Activated naive CD4-positive, alpha-beta T cell treated with anti-CD3 and anti-CD28 coated beads, Interleukin-2, amount 50 U/mL, for 24 hours (primary cell): ENCODE results near the gene AP2S1.
"Not testable (repeated sequence)": the region's sequence is repeated elsewhere in the genome, so short reads cannot be mapped to it uniquely, and the experiment has no call there.

ENCODE experiments used
- H3K27ac Mint-ChIP-seq: one replicate; pipeline ENCODE4 v1.8.0; 2021; ENCODE audit warnings: mild to moderate bottlenecking, mixed read lengths
- H3K27me3 Mint-ChIP-seq: one replicate; pipeline ENCODE4 v1.8.0; 2021; ENCODE audit warnings: mixed read lengths
- H3K36me3 Mint-ChIP-seq: one replicate; pipeline ENCODE4 v1.8.0; 2021; ENCODE audit warnings: mixed read lengths
- H3K4me1 Mint-ChIP-seq: one replicate; pipeline ENCODE4 v1.8.0; 2021; ENCODE audit warnings: mixed read lengths
- H3K4me3 Mint-ChIP-seq: one replicate; pipeline ENCODE4 v1.8.0; 2021; ENCODE audit warnings: mild to moderate bottlenecking, mixed read lengths
- H3K9me3 Mint-ChIP-seq: one replicate; pipeline ENCODE4 v1.8.0; 2021; ENCODE audit warnings: mixed read lengths

Gene AP2S1

GRCh38 chr19:46850228-46851203, at the start of gene AP2S1:
Gene AP2S1 (minus strand): TSS chr19:46850846. CDS start chr19:46850766, 80 bp downstream.
- Mint-ChIP-seq H3K4me3 (peak within 1 kb of the TSS; percentile 94), H3K36me3 (peaks cover 6% of the 10 kb centered on the region), H3K9me3 (no peaks in the 10 kb centered on the region), H3K27ac (peak within 1 kb of the TSS; percentile 93), H3K27me3 (no peaks in the 10 kb centered on the region), H3K4me1 (peaks cover 24% of the 10 kb centered on the region)

GRCh38 chr19:46900341-46900740, 49.7 kb upstream of the AP2S1 start:
- peaks cover 46% of the 10 kb centered on the region for H3K4me1 Mint-ChIP-seq
- H3K36me3 Mint-ChIP-seq = peaks cover 1% of the 10 kb centered on the region
- H3K27ac Mint-ChIP-seq = no peak overlapping the region
- no peaks in the 10 kb centered on the region for H3K9me3 Mint-ChIP-seq
- no peaks in the 10 kb centered on the region for H3K27me3 Mint-ChIP-seq
- no peak overlapping the region for H3K4me3 Mint-ChIP-seq

GRCh38 chr19:46898731-46899130, 48.1 kb upstream of the AP2S1 start:
- Mint-ChIP-seq H3K9me3 (no peaks in the 10 kb centered on the region), H3K27ac (no peak overlapping the region), H3K4me1 (peaks cover 47% of the 10 kb centered on the region), H3K36me3 (peaks cover 5% of the 10 kb centered on the region), H3K4me3 (no peak overlapping the region), H3K27me3 (no peaks in the 10 kb centered on the region)

GRCh38 chr19:46896076-46896794, 45.6 kb upstream of the AP2S1 start:
- peaks cover 5% of the 10 kb centered on the region for H3K36me3 Mint-ChIP-seq

GRCh38 chr19:46892252-46893179, 41.9 kb upstream of the AP2S1 start:
- no peak overlapping the region for H3K27ac Mint-ChIP-seq

More at GRCh38 chr19:46896076-46896794, 45.6 kb upstream of the AP2S1 start:
- Mint-ChIP-seq H3K9me3 (no peaks in the 10 kb centered on the region), H3K4me1 (peaks cover 42% of the 10 kb centered on the region), H3K4me3 (no peak overlapping the region), H3K27me3 (no peaks in the 10 kb centered on the region), H3K27ac (no peak overlapping the region)

GRCh38 chr19:46890423-46891170, 40.0 kb upstream of the AP2S1 start:
- H3K36me3 Mint-ChIP-seq = peaks cover 5% of the 10 kb centered on the region
- H3K4me1 Mint-ChIP-seq = peaks cover 49% of the 10 kb centered on the region
- H3K27ac Mint-ChIP-seq = no peak overlapping the region
- H3K27me3 Mint-ChIP-seq = no peaks in the 10 kb centered on the region
- H3K4me3 Mint-ChIP-seq = no peak overlapping the region
- H3K9me3 Mint-ChIP-seq = no peaks in the 10 kb centered on the region

More at GRCh38 chr19:46892252-46893179, 41.9 kb upstream of the AP2S1 start:
- no peak overlapping the region for H3K4me3 Mint-ChIP-seq
- peaks cover 4% of the 10 kb centered on the region for H3K36me3 Mint-ChIP-seq
- H3K27me3 Mint-ChIP-seq = no peaks in the 10 kb centered on the region
- no peaks in the 10 kb centered on the region for H3K9me3 Mint-ChIP-seq
- peaks cover 42% of the 10 kb centered on the region for H3K4me1 Mint-ChIP-seq

GRCh38 chr19:46887240-46887782, 36.7 kb upstream of the AP2S1 start:
- Mint-ChIP-seq H3K36me3 (peaks cover 1% of the 10 kb centered on the region), H3K4me3 (no peak overlapping the region), H3K4me1 (peaks cover 34% of the 10 kb centered on the region), H3K27me3 (no peaks in the 10 kb centered on the region), H3K27ac (no peak overlapping the region), H3K9me3 (no peaks in the 10 kb centered on the region)

- peaks cover 1% of the 10 kb centered on the region for H3K36me3 Mint-ChIP-seq
- H3K4me3 Mint-ChIP-seq = no peak overlapping the region
- H3K27ac Mint-ChIP-seq = no peak overlapping the region
- no peaks in the 10 kb centered on the region for H3K9me3 Mint-ChIP-seq
- H3K4me1 Mint-ChIP-seq = peaks cover 32% of the 10 kb centered on the region
- no peaks in the 10 kb centered on the region for H3K27me3 Mint-ChIP-seq
Observed at GRCh38 chr19:46886546-46887239, 36.0 kb upstream of the AP2S1 start.

GRCh38 chr19:46885411-46885810, 34.8 kb upstream of the AP2S1 start:
- peaks cover 22% of the 10 kb centered on the region for H3K4me1 Mint-ChIP-seq
- no peaks in the 10 kb centered on the region for H3K9me3 Mint-ChIP-seq
- peaks cover 1% of the 10 kb centered on the region for H3K36me3 Mint-ChIP-seq
- no peaks in the 10 kb centered on the region for H3K27me3 Mint-ChIP-seq
- no peak overlapping the region for H3K4me3 Mint-ChIP-seq
- no peak overlapping the region for H3K27ac Mint-ChIP-seq

GRCh38 chr19:46882751-46883150, 32.1 kb upstream of the AP2S1 start:
- peaks cover 17% of the 10 kb centered on the region for H3K4me1 Mint-ChIP-seq
- H3K4me3 Mint-ChIP-seq, H3K36me3 Mint-ChIP-seq, H3K27me3 Mint-ChIP-seq, H3K27ac Mint-ChIP-seq, H3K9me3 Mint-ChIP-seq: not testable (repeated sequence)

GRCh38 chr19:46882034-46882433, 31.4 kb upstream of the AP2S1 start:
- Mint-ChIP-seq H3K36me3 (no peaks in the 10 kb centered on the region), H3K9me3 (no peaks in the 10 kb centered on the region), H3K27me3 (no peaks in the 10 kb centered on the region), H3K4me3 (no peak overlapping the region), H3K4me1 (peaks cover 12% of the 10 kb centered on the region), H3K27ac (no peak overlapping the region)

- no peaks in the 10 kb centered on the region for H3K27me3 Mint-ChIP-seq
- H3K9me3 Mint-ChIP-seq = no peaks in the 10 kb centered on the region
- H3K36me3 Mint-ChIP-seq = no peaks in the 10 kb centered on the region
- H3K4me3 Mint-ChIP-seq = no peak overlapping the region
- no peak overlapping the region for H3K27ac Mint-ChIP-seq
- H3K4me1 Mint-ChIP-seq = peaks cover 3% of the 10 kb centered on the region
Observed at GRCh38 chr19:46881092-46881491, 30.4 kb upstream of the AP2S1 start.

GRCh38 chr19:46880431-46880830, 29.8 kb upstream of the AP2S1 start:
- no peak overlapping the region for H3K4me3 Mint-ChIP-seq
- H3K36me3 Mint-ChIP-seq = no peaks in the 10 kb centered on the region
- H3K27me3 Mint-ChIP-seq = no peaks in the 10 kb centered on the region
- H3K4me1 Mint-ChIP-seq = peaks cover 3% of the 10 kb centered on the region
- no peak overlapping the region for H3K27ac Mint-ChIP-seq
- no peaks in the 10 kb centered on the region for H3K9me3 Mint-ChIP-seq
